ENCODE measurements around the gene DDX60.

DNA sequence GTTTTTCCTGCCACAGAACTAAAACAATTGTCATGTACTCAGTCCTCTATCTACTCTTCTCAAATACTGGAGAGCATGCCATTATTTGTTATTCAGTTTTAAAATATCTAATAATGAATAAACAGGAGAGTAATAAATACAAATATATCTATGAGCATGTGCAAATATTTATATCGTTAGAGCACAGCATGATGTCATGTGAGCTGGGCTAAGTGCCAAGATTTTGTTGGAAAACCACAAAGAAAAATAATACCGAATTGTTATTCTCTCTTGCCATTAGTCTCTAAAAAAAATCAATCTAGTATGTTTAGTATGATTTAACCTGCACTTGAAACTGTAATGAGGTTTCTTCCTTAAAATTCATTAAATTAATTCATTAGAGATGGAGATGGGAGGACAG lies 97.3 kb downstream of the DDX60 start:
- TF ChIP-seq, protein P1, sequence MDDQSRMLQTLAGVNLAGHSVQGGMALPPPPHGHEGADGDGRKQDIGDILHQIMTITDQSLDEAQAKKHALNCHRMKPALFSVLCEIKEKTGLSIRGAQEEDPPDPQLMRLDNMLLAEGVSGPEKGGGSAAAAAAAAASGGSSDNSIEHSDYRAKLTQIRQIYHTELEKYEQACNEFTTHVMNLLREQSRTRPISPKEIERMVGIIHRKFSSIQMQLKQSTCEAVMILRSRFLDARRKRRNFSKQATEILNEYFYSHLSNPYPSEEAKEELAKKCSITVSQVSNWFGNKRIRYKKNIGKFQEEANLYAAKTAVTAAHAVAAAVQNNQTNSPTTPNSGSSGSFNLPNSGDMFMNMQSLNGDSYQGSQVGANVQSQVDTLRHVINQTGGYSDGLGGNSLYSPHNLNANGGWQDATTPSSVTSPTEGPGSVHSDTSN (IDR thresholded peaks at IDR 0.05) = no peak
- TF ChIP-seq, protein P2, sequence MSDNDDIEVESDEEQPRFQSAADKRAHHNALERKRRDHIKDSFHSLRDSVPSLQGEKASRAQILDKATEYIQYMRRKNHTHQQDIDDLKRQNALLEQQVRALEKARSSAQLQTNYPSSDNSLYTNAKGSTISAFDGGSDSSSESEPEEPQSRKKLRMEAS (IDR thresholded peaks at IDR 0.05; ENCODE audit: low read depth) = no peak
- TF ChIP-seq, protein P3, sequence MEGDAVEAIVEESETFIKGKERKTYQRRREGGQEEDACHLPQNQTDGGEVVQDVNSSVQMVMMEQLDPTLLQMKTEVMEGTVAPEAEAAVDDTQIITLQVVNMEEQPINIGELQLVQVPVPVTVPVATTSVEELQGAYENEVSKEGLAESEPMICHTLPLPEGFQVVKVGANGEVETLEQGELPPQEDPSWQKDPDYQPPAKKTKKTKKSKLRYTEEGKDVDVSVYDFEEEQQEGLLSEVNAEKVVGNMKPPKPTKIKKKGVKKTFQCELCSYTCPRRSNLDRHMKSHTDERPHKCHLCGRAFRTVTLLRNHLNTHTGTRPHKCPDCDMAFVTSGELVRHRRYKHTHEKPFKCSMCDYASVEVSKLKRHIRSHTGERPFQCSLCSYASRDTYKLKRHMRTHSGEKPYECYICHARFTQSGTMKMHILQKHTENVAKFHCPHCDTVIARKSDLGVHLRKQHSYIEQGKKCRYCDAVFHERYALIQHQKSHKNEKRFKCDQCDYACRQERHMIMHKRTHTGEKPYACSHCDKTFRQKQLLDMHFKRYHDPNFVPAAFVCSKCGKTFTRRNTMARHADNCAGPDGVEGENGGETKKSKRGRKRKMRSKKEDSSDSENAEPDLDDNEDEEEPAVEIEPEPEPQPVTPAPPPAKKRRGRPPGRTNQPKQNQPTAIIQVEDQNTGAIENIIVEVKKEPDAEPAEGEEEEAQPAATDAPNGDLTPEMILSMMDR (IDR thresholded peaks at IDR 0.05) = no peak
- TF ChIP-seq JUND (IDR thresholded peaks at IDR 0.05) = peak; percentile 38; the same call in 1 of the 2 replicates
- 0 out of 4 replicates have a peak, but pooled peaks of 1 of the 2 experiments have one; percentile 14 for TF ChIP-seq EP300 (IDR thresholded peaks at IDR 0.05; ENCODE audit: borderline replicate concordance in 1 of 2, low read depth in 1 of 2, low read length in 1 of 2)
- no peak for TF ChIP-seq SIN3A (IDR thresholded peaks at IDR 0.05; ENCODE audit: borderline replicate concordance, low read depth, low read length)
- TF ChIP-seq POLR2AphosphoS5 (IDR thresholded peaks at IDR 0.05; ENCODE audit: low read depth, low read length) = no peak
- TF ChIP-seq, protein P4, sequence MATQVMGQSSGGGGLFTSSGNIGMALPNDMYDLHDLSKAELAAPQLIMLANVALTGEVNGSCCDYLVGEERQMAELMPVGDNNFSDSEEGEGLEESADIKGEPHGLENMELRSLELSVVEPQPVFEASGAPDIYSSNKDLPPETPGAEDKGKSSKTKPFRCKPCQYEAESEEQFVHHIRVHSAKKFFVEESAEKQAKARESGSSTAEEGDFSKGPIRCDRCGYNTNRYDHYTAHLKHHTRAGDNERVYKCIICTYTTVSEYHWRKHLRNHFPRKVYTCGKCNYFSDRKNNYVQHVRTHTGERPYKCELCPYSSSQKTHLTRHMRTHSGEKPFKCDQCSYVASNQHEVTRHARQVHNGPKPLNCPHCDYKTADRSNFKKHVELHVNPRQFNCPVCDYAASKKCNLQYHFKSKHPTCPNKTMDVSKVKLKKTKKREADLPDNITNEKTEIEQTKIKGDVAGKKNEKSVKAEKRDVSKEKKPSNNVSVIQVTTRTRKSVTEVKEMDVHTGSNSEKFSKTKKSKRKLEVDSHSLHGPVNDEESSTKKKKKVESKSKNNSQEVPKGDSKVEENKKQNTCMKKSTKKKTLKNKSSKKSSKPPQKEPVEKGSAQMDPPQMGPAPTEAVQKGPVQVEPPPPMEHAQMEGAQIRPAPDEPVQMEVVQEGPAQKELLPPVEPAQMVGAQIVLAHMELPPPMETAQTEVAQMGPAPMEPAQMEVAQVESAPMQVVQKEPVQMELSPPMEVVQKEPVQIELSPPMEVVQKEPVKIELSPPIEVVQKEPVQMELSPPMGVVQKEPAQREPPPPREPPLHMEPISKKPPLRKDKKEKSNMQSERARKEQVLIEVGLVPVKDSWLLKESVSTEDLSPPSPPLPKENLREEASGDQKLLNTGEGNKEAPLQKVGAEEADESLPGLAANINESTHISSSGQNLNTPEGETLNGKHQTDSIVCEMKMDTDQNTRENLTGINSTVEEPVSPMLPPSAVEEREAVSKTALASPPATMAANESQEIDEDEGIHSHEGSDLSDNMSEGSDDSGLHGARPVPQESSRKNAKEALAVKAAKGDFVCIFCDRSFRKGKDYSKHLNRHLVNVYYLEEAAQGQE (IDR thresholded peaks at IDR 0.05; ENCODE audit: low read depth, low read length) = no peak
- no peak for TF ChIP-seq RAD21 (IDR thresholded peaks at IDR 0.05; ENCODE audit: low read length)
